Measurements from ENCODE around the gene LIN7B. TPM values are rescaled to one million over a fixed set of nuclear protein-coding genes. Genes with fewer than 3 reads are reported as not detected.
A peak's percentile ranks its signal among the peaks of the same experiment; 100 is the strongest.

LIN7B gene
- total and polyA plus RNA-seq, 2 of the 8 experiments (the other 6 are each of a cell fraction or from before 2014, with no cell fraction given): 4.1 to 4.2 TPM

DNA sequence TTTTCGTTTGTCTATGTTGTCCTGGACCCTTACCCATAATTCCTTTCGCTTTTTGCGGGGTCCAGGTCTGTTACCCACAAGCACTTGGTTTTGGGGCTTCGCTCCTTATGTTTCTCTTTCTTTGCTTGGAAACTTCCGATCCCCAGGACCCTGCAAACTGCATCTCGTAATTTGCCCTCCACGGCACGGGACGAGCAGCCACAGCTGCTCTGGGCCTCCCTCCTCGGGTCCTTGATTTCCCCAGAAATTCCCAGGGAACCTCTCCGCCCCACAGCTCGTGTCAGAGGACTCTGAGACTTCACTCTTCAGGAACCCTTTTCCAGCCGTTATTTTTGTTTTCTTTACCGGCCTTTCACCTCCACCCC, 28.3 kb upstream of the LIN7B start:
- Histone ChIP-seq H2AFZ (ENCODE audit: low read length) (no peak overlapping the region; the same call in 1 of the 2 replicates), H2BK20ac (ENCODE audit: low read length) (no peak overlapping the region), H3K18ac (ENCODE audit: extremely low read depth, low read length) (peak overlapping the region; percentile 96; the same call in 1 of the 2 replicates), H2BK5ac (ENCODE audit: low read depth, low read length) (peak overlapping the region; percentile 88; the same call in 1 of the 2 replicates), H2AK5ac (ENCODE audit: low read depth, low read length) (no peak overlapping the region), H3K23ac (ENCODE audit: insufficient read length) (no peak overlapping the region), H2BK12ac (ENCODE audit: low read depth, low read length) (0 out of 2 replicates have a peak overlapping the region, but pooled peaks have one; percentile 68), H3K23me2 (ENCODE audit: low read depth, low read length) (peaks cover 14% of the 10 kb centered on the region; the same call in 1 of the 2 replicates), H3K4ac (replicated peaks; ENCODE audit: insufficient read length, low read depth, low read length) (peak overlapping the region; percentile 70), H4K8ac (ENCODE audit: extremely low read depth, insufficient read depth, low read length) (peak overlapping the region; percentile 96), H3K56ac (replicated peaks; ENCODE audit: insufficient read length, low read depth, low read length) (peak overlapping the region; percentile 94), H3K27ac (ENCODE audit: low read depth, low read length) (peak overlapping the region; percentile 94), H3K4me3 (ENCODE audit: extremely low read depth in 1 of 4, insufficient read depth in 2 of 4, low read depth in 3 of 4, low read length in 4 of 4) (peak overlapping the region; percentile 84 to 97 (median 90)), H3K27me3 (replicated peaks in 1 of 4; ENCODE audit: control insufficient read depth in 3 of 4, extremely low read depth in 1 of 4, insufficient read depth in 3 of 4, low read length in 3 of 4) (peaks cover 0 to 3% (median 0%) of the 10 kb centered on the region in 4 experiments; a peak in 1 of 7 replicates), H3K36me3 (ENCODE audit: control insufficient read depth in 2 of 4, insufficient read depth in 4 of 4, low read length in 3 of 4) (peaks cover 15 to 41% (median 19%) of the 10 kb centered on the region in 4 experiments), H4K91ac (replicated peaks; ENCODE audit: insufficient read length, low read length) (no peak overlapping the region), H4K5ac (ENCODE audit: insufficient read length, low read depth, low read length) (peak overlapping the region; percentile 98), H2BK15ac (ENCODE audit: low read length) (no peak overlapping the region), H3K79me1 (ENCODE audit: low read depth, low read length) (peaks cover 12% of the 10 kb centered on the region), H3K9me3 (ENCODE audit: insufficient read depth in 2 of 2, low read depth in 1 of 2, low read length in 1 of 2) (no peaks in the 10 kb centered on the region), H3K4me2 (ENCODE audit: insufficient read depth in 1 of 2, low read depth in 2 of 2, low read length in 2 of 2) (peak overlapping the region; percentile 82 to 88), H3K9ac (replicated peaks in 1 of 4; ENCODE audit: extremely low read depth in 1 of 4, low read depth in 3 of 4, low read length in 3 of 4) (peak overlapping the region; percentile 91 to 98 (median 96)), H2BK120ac (replicated peaks; ENCODE audit: low read depth, low read length) (no peak overlapping the region), H4K20me1 (replicated peaks in 1 of 2; ENCODE audit: control insufficient read depth in 1 of 2, insufficient read depth in 2 of 2, low read length in 2 of 2) (peaks cover 25 to 27% of the 10 kb centered on the region in 2 experiments), H3K4me1 (replicated peaks in 1 of 4; ENCODE audit: control insufficient read depth in 3 of 4, insufficient read depth in 4 of 4, low read length in 3 of 4) (peaks cover 4 to 6% (median 5%) of the 10 kb centered on the region in 4 experiments), H3K79me2 (ENCODE audit: control insufficient read depth in 1 of 2, insufficient read depth in 2 of 2, low read length in 2 of 2) (peaks cover 34 to 48% of the 10 kb centered on the region in 2 experiments), H3K14ac (ENCODE audit: insufficient read length) (no peak overlapping the region)
- DNase-seq (ENCODE audit: low read depth in 1 of 2, low spot score in 2 of 2) (peak in 1 of 2 experiments; percentile 64), FAIRE-seq (no peak)
- ChIA-PET CTCF (ENCODE audit: partially characterized antibody) (interaction anchor here (0.9 kb wide), 1 partner anchor 12 kb away, joined by 3 read pairs; no protein-coding TSS in a partner anchor), POLR2A (ENCODE audit: partially characterized antibody) (interaction anchor here (1.0 to 2.5 kb wide), 6 partner anchors 9 to 63 kb away, joined by 4 to 10 read pairs (median 7); no protein-coding TSS in a partner anchor)
- 10% methylated on average over 14 of the region's 14 CpGs; no CpG with 5 or more reads in 1 of the 2 experiments for WGBS, 2 experiments (ENCODE audit: extremely low coverage in 1 of 2, insufficient coverage in 1 of 2, insufficient read length in 1 of 2, insufficient replicate concordance in 2 of 2, low coverage in 1 of 2, low lambda C conversion rate in 2 of 2, missing lambda C conversion rate in 1 of 2)
- TF ChIP-seq BCL11A (IDR thresholded peaks at IDR 0.05; ENCODE audit: low read depth in 2 of 2, low read length in 2 of 2): no peak
- TF ChIP-seq HDAC2 (IDR thresholded peaks at IDR 0.05; ENCODE audit: borderline replicate concordance in 1 of 2, low read depth in 2 of 2, low read length in 2 of 2): 0 out of 4 replicates have a peak, but pooled peaks of 1 of the 2 experiments have one; percentile 9
- TF ChIP-seq RBBP5 (IDR thresholded peaks at IDR 0.05; ENCODE audit: borderline replicate concordance, low read depth, low read length): no peak
- peak; percentile 56 for TF ChIP-seq SAP30 (IDR thresholded peaks at IDR 0.05; ENCODE audit: insufficient read depth, insufficient replicate concordance, low read length)
- TF ChIP-seq, protein P1, sequence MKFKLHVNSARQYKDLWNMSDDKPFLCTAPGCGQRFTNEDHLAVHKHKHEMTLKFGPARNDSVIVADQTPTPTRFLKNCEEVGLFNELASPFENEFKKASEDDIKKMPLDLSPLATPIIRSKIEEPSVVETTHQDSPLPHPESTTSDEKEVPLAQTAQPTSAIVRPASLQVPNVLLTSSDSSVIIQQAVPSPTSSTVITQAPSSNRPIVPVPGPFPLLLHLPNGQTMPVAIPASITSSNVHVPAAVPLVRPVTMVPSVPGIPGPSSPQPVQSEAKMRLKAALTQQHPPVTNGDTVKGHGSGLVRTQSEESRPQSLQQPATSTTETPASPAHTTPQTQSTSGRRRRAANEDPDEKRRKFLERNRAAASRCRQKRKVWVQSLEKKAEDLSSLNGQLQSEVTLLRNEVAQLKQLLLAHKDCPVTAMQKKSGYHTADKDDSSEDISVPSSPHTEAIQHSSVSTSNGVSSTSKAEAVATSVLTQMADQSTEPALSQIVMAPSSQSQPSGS (IDR thresholded peaks at IDR 0.05; ENCODE audit: low read length): no peak
- TF ChIP-seq ASH2L (IDR thresholded peaks at IDR 0.05; ENCODE audit: low read length): no peak
- no peak for TF ChIP-seq YY1 (IDR thresholded peaks at IDR 0.05; ENCODE audit: low read depth, low read length)
- no peak for TF ChIP-seq CBX8 (IDR thresholded peaks at IDR 0.05; ENCODE audit: borderline replicate concordance, low read depth, low read length)
- no peak for TF ChIP-seq TAF7 (optimal IDR thresholded peaks at IDR 0.05; ENCODE audit: borderline replicate concordance, low read depth, low read length)
- TF ChIP-seq FOSL1 (IDR thresholded peaks at IDR 0.05; ENCODE audit: insufficient read depth, low read depth, low read length): no peak
- no peak for TF ChIP-seq CHD2 (IDR thresholded peaks at IDR 0.05; ENCODE audit: low read length)
